SK-N-SH (cell line): ENCODE measurements around the gene GPR55. TPM values are rescaled to one million over a fixed set of nuclear protein-coding genes. Genes with fewer than 3 reads are reported as not detected.

ENCODE experiments used
- CTCF ChIA-PET: fragments of 300-600, 350-600 bp; formaldehyde crosslinking; extraction: SDS; loops from one replicate; lab custom pipeline; 2021; lab: Yijun Ruan, JAX
- POLR2A ChIA-PET: fragments of 350-600 bp; sonication (Branson Sonifier 250); formaldehyde crosslinking; extraction: SDS; loops from one replicate; lab custom pipeline; 2020; ENCODE audit warnings: antibody characterized with exemption, inconsistent platforms; lab: Yijun Ruan, JAX
- DNase-seq: peaks from one replicate; pipeline ENCODE4 v3.0.0; 2012
- H2AFZ ChIP-seq: fragments of 200-600 bp; sonication (generic); 2 replicates; pipeline ENCODE4 v1.8.1; 2016; ENCODE audit warnings: antibody characterized with exemption, mild to moderate bottlenecking, low read depth
- H3F3A ChIP-seq: fragments of 200-600 bp; sonication (generic); replicated peaks from 2 replicates; pipeline ENCODE3; 2016; ENCODE audit warnings: antibody characterized with exemption, mild to moderate bottlenecking; ENCODE audit not compliant: insufficient read depth
- H3K27ac ChIP-seq, 2 experiments: fragments of 200-500 bp in 1 of 2; fragments of 200-600 bp in 1 of 2; sonication (Bioruptor generic) in 1 of 2; sonication (generic), shearing (Covaris generic) in 1 of 2; 2 replicates each; pipeline versions ENCODE4 v1.5.1 to v1.6.1; 2014 to 2016; ENCODE audit warnings: low read depth in 2 of 2, inconsistent platforms in 1 of 2, low read length in 1 of 2, mild to moderate bottlenecking in 1 of 2, mixed read lengths in 1 of 2
- H3K27me3 ChIP-seq: fragments of 200-600 bp; sonication (generic), shearing (Covaris generic); 2 replicates; pipeline ENCODE4 v1.6.1; 2016; ENCODE audit warnings: mixed run types; ENCODE audit not compliant: insufficient read depth
- H3K36me3 ChIP-seq, 2 experiments: fragments of 200-500 bp in 1 of 2; fragments of 200-600 bp in 1 of 2; sonication (Bioruptor generic) in 1 of 2; sonication (generic) in 1 of 2; replicated peaks in 1 of 2; 2 replicates each; pipeline versions ENCODE3 to v1.5.1; 2014 to 2016; ENCODE audit warnings: low read length in 1 of 2, mild to moderate bottlenecking in 1 of 2; ENCODE audit not compliant: insufficient read depth in 2 of 2, control insufficient read depth in 1 of 2
- H3K4me1 ChIP-seq, 2 experiments: fragments of 200-500 bp in 1 of 2; fragments of 200-600 bp in 1 of 2; sonication (Bioruptor generic) in 1 of 2; sonication (generic), shearing (Covaris generic) in 1 of 2; 2 replicates each; pipeline versions ENCODE4 v1.5.1 to v1.6.1; 2014 to 2016; ENCODE audit warnings: low read depth in 1 of 2, low read length in 1 of 2, mixed run types in 1 of 2; ENCODE audit not compliant: insufficient read depth in 2 of 2, control insufficient read depth in 1 of 2
- H3K4me2 ChIP-seq: fragments of 200-600 bp; sonication (generic), shearing (Covaris generic); 2 replicates; pipeline ENCODE4 v1.6.1; 2017; ENCODE audit warnings: mixed run types
- H3K4me3 ChIP-seq, 2 experiments: fragments of 200-500 bp in 1 of 2; fragments of 200-600 bp in 1 of 2; sonication (Bioruptor generic) in 1 of 2; sonication (generic), shearing (Covaris generic) in 1 of 2; 2 replicates each; pipeline versions ENCODE4 v1.5.1 to v1.8.1; 2014 to 2016; ENCODE audit warnings: low read depth in 2 of 2, inconsistent platforms in 1 of 2, low read length in 1 of 2, mild to moderate bottlenecking in 1 of 2, mixed read lengths in 1 of 2, moderate library complexity in 1 of 2
- H3K79me2 ChIP-seq: fragments of 200-600 bp; sonication (generic); 2 replicates; pipeline ENCODE4 v1.8.1; 2017; ENCODE audit warnings: mild to moderate bottlenecking; ENCODE audit not compliant: insufficient read depth
- H3K9ac ChIP-seq: fragments of 200-600 bp; sonication (generic); 2 replicates; pipeline ENCODE4 v1.6.1; 2017; ENCODE audit warnings: mixed run types
- H3K9me2 ChIP-seq: fragments of 200-600 bp; sonication (generic); 2 replicates; pipeline ENCODE4 v1.6.1; 2017; ENCODE audit warnings: mixed run types
- H3K9me3 ChIP-seq: fragments of 200-600 bp; sonication (generic); 2 replicates; pipeline ENCODE4 v1.6.1; 2017; ENCODE audit warnings: mixed run types, mild to moderate bottlenecking, moderate library complexity
- H4K20me1 ChIP-seq: fragments of 200-600 bp; sonication (generic); 2 replicates; pipeline ENCODE4 v1.6.1; 2017; ENCODE audit warnings: mild to moderate bottlenecking, mixed run types; ENCODE audit not compliant: insufficient read depth
- CHD2 ChIP-seq: fragments of 150-350 bp; IDR thresholded peaks from 2 replicates; pipeline ENCODE4 v1.6.1; 2018; ENCODE audit warnings: low read length; ENCODE audit not compliant: partially characterized antibody
- EP300 ChIP-seq, 2 experiments: IDR thresholded peaks; 2 replicates each; pipeline versions ENCODE4 v1.4.0 to v1.6.1; 2012; ENCODE audit warnings: borderline replicate concordance in 1 of 2, low read depth in 1 of 2, low read length in 1 of 2
- EZH2phosphoT487 ChIP-seq: fragments of 200-600 bp; sonication (generic); IDR thresholded peaks from 2 replicates; pipeline ENCODE4 v1.6.1; 2017; ENCODE audit warnings: low read depth, mixed run types, mild to moderate bottlenecking, antibody characterized with exemption, moderate library complexity, borderline replicate concordance
- FOSL2 ChIP-seq: IDR thresholded peaks from 2 replicates; pipeline ENCODE4 v1.4.0; 2012; ENCODE audit warnings: low read depth, mild to moderate bottlenecking, moderate library complexity, borderline replicate concordance
- FOXJ3 ChIP-seq: sonication (generic); formaldehyde crosslinking; IDR thresholded peaks from 2 replicates; pipeline ENCODE4 v1.5.1; 2020; ENCODE audit warnings: mild to moderate bottlenecking, missing genetic modification reagents
- GABPA ChIP-seq: IDR thresholded peaks from 2 replicates; pipeline ENCODE4 v1.4.0; 2012; ENCODE audit warnings: low read depth, mild to moderate bottlenecking
- GATA2 ChIP-seq: sonication (generic); formaldehyde crosslinking; IDR thresholded peaks from 2 replicates; pipeline ENCODE4 v1.5.0; 2020; ENCODE audit warnings: mild to moderate bottlenecking, missing genetic modification reagents
- MXI1 ChIP-seq: IDR thresholded peaks from 2 replicates; pipeline ENCODE4 v1.6.1; 2012; ENCODE audit warnings: mild to moderate bottlenecking, low read depth, low read length, improper control_type of control experiment
- NFIC ChIP-seq: IDR thresholded peaks from 2 replicates; pipeline ENCODE4 v1.4.0; 2012; ENCODE audit warnings: borderline replicate concordance
- NRF1 ChIP-seq: IDR thresholded peaks from 2 replicates; pipeline ENCODE4 v1.6.1; 2012; ENCODE audit warnings: low read depth, mild to moderate bottlenecking, low read length
- RAD21 ChIP-seq: IDR thresholded peaks from 2 replicates; pipeline ENCODE4 v1.6.1; 2012; ENCODE audit warnings: mild to moderate bottlenecking, low read length
- RFX5 ChIP-seq: IDR thresholded peaks from 2 replicates; pipeline ENCODE4 v1.6.1; 2012; ENCODE audit warnings: mild to moderate bottlenecking, improper control_type of control experiment, low read length
- SIN3A ChIP-seq: IDR thresholded peaks from 2 replicates; pipeline ENCODE4 v1.6.1; 2012; ENCODE audit warnings: low read depth, mild to moderate bottlenecking, low read length, moderate library complexity, borderline replicate concordance
- SMC3 ChIP-seq: IDR thresholded peaks from 2 replicates; pipeline ENCODE4 v1.6.1; 2012; ENCODE audit warnings: low read depth, low read length, improper control_type of control experiment
- TAF1 ChIP-seq: IDR thresholded peaks from 2 replicates; pipeline ENCODE4 v1.6.1; 2012; ENCODE audit warnings: low read depth, mild to moderate bottlenecking, low read length, moderate library complexity, borderline replicate concordance
- TCF12 ChIP-seq: IDR thresholded peaks from 2 replicates; pipeline ENCODE4 v1.4.0; 2012
- USF1 ChIP-seq: IDR thresholded peaks from 2 replicates; pipeline ENCODE4 v1.4.0; 2012; ENCODE audit warnings: low read depth, borderline replicate concordance
- WGBS: methylation state at CpG from one replicate; pipeline ENCODE4 v1.1.6; 2017; ENCODE audit warnings: low lambda C conversion rate; 5-methylcytosine and 5-hydroxymethylcytosine counted together
- polyA plus RNA-seq, 3 experiments: library from polyadenylated mRNA; depleted of rRNA; stranded (reverse); fragments of >200 nt; gene quantifications; 2 replicates each; pipeline ENCODE4 v1.2.3, GENCODE V29; 2012
- TF ChIP-seq, protein P1 (sequence below): fragments of 150-350 bp; IDR thresholded peaks from 2 replicates; pipeline ENCODE4 v1.6.1; 2016; ENCODE audit warnings: mild to moderate bottlenecking, low read depth, low read length
- TF ChIP-seq, protein P2 (sequence below): fragments of 200-600 bp; sonication (generic); IDR thresholded peaks from 2 replicates; pipeline ENCODE4 v1.6.1; 2017; ENCODE audit warnings: antibody characterized with exemption, mild to moderate bottlenecking, moderate library complexity

GPR55 gene
- polyA plus RNA-seq, 1 of the 3 experiments (the other 2 are of a cell fraction) = not detected

- Histone ChIP-seq H3K9me2 (no peaks in the 10 kb centered on the region), H3K79me2 (no peaks in the 10 kb centered on the region), H3K4me3 (no peak overlapping the region), H4K20me1 (no peaks in the 10 kb centered on the region), H3K4me2 (no peak overlapping the region), H3K9me3 (no peaks in the 10 kb centered on the region), H3K36me3 (no peaks in the 10 kb centered on the region), H3F3A (no peaks in the 10 kb centered on the region), H2AFZ (no peak overlapping the region), H3K9ac (no peak overlapping the region), H3K4me1 (no peaks in the 10 kb centered on the region), H3K27me3 (no peaks in the 10 kb centered on the region), H3K27ac (no peak overlapping the region)
- TF ChIP-seq RAD21 (no peak), TCF12 (no peak), MXI1 (no peak), SIN3A (no peak), NRF1 (no peak), GABPA (no peak), GATA2 (no peak), FOSL2 (no peak), FOXJ3 (CRISPR knock-in tag) (no peak), EP300 (IDR thresholded peaks at IDR 0.05; ENCODE audit: borderline replicate concordance in 1 of 2, low read depth in 1 of 2, low read length in 1 of 2) (no peak), USF1 (no peak), NFIC (no peak), CHD2 (no peak), SMC3 (no peak), EZH2phosphoT487 (no peak), TAF1 (no peak), RFX5 (no peak)
- TF ChIP-seq, protein P1, sequence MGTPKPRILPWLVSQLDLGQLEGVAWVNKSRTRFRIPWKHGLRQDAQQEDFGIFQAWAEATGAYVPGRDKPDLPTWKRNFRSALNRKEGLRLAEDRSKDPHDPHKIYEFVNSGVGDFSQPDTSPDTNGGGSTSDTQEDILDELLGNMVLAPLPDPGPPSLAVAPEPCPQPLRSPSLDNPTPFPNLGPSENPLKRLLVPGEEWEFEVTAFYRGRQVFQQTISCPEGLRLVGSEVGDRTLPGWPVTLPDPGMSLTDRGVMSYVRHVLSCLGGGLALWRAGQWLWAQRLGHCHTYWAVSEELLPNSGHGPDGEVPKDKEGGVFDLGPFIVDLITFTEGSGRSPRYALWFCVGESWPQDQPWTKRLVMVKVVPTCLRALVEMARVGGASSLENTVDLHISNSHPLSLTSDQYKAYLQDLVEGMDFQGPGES = no peak
- TF ChIP-seq, protein P2, sequence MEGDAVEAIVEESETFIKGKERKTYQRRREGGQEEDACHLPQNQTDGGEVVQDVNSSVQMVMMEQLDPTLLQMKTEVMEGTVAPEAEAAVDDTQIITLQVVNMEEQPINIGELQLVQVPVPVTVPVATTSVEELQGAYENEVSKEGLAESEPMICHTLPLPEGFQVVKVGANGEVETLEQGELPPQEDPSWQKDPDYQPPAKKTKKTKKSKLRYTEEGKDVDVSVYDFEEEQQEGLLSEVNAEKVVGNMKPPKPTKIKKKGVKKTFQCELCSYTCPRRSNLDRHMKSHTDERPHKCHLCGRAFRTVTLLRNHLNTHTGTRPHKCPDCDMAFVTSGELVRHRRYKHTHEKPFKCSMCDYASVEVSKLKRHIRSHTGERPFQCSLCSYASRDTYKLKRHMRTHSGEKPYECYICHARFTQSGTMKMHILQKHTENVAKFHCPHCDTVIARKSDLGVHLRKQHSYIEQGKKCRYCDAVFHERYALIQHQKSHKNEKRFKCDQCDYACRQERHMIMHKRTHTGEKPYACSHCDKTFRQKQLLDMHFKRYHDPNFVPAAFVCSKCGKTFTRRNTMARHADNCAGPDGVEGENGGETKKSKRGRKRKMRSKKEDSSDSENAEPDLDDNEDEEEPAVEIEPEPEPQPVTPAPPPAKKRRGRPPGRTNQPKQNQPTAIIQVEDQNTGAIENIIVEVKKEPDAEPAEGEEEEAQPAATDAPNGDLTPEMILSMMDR = no peak
- POLR2A ChIA-PET = no interaction called here
- 64% methylated on average over 2 of the region's 2 CpGs for WGBS
- no peak for DNase-seq
- CTCF ChIA-PET = interaction anchor here (1.2 kb wide), 1 partner anchor 35 kb away, joined by 6 read pairs; no protein-coding TSS in a partner anchor
These were observed 26.4 kb upstream of the GPR55 start for GRCh38 chr2:230951396-230951795.
